ENCODE results near the gene RAP1A. TPM values are rescaled to one million over a fixed set of nuclear protein-coding genes. Genes with fewer than 3 reads are reported as not detected.

Gene RAP1A
- total RNA-seq, 1 experiment from 2014 or later = 33.2 TPM

GRCh38 chr1:111660204-111661150 is 40.9 kb downstream of the RAP1A start:
- peaks cover 9% of the 10 kb centered on the region for H3K4me1 Mint-ChIP-seq (ENCODE audit: low read depth, unreplicated experiment)
- intact Hi-C loops (cut with micrococcal nuclease; ENCODE audit: unreplicated experiment) = no loop called here
- no peak overlapping the region for H3K4me3 Mint-ChIP-seq (ENCODE audit: low read depth, unreplicated experiment)
- no peak for TF ChIP-seq CTCF (IDR thresholded peaks at IDR 0.05; ENCODE audit: unreplicated experiment)
- CTCF ChIA-PET = no interaction called here
- no peaks in the 10 kb centered on the region for H3K9me3 Mint-ChIP-seq (ENCODE audit: low read depth, unreplicated experiment)
- H3K27me3 Mint-ChIP-seq (ENCODE audit: unreplicated experiment) = no peaks in the 10 kb centered on the region
- no peak overlapping the region for H3K27ac Mint-ChIP-seq (ENCODE audit: unreplicated experiment)
- DNase-seq = no peak
- no TSS peak for BruUV-seq (replicated peaks)
- no peaks in the 10 kb centered on the region for H3K36me3 Mint-ChIP-seq (ENCODE audit: insufficient read depth, unreplicated experiment)

GRCh38 chr1:111664652-111665051 is 45.1 kb downstream of the RAP1A start:
- Mint-ChIP-seq H3K4me3 (ENCODE audit: low read depth, unreplicated experiment) (no peak overlapping the region), H3K27ac (ENCODE audit: unreplicated experiment) (no peak overlapping the region), H3K9me3 (ENCODE audit: low read depth, unreplicated experiment) (no peaks in the 10 kb centered on the region), H3K4me1 (ENCODE audit: low read depth, unreplicated experiment) (peaks cover 7% of the 10 kb centered on the region), H3K36me3 (ENCODE audit: insufficient read depth, unreplicated experiment) (no peaks in the 10 kb centered on the region), H3K27me3 (ENCODE audit: unreplicated experiment) (no peaks in the 10 kb centered on the region)
- no peak for TF ChIP-seq CTCF (IDR thresholded peaks at IDR 0.05; ENCODE audit: unreplicated experiment)
- intact Hi-C loops (cut with micrococcal nuclease; ENCODE audit: unreplicated experiment) = no loop called here
- BruUV-seq (replicated peaks) = no TSS peak
- no peak for DNase-seq
- CTCF ChIA-PET = no interaction called here

GRCh38 chr1:111665497-111665896 is 45.9 kb downstream of the RAP1A start:
- Mint-ChIP-seq H3K27me3 (ENCODE audit: unreplicated experiment) (no peaks in the 10 kb centered on the region), H3K9me3 (ENCODE audit: low read depth, unreplicated experiment) (no peaks in the 10 kb centered on the region), H3K4me1 (ENCODE audit: low read depth, unreplicated experiment) (peaks cover 8% of the 10 kb centered on the region), H3K27ac (ENCODE audit: unreplicated experiment) (no peak overlapping the region), H3K4me3 (ENCODE audit: low read depth, unreplicated experiment) (no peak overlapping the region), H3K36me3 (ENCODE audit: insufficient read depth, unreplicated experiment) (no peaks in the 10 kb centered on the region)
- no peak for TF ChIP-seq CTCF (IDR thresholded peaks at IDR 0.05; ENCODE audit: unreplicated experiment)
- DNase-seq = no peak
- no TSS peak for BruUV-seq (replicated peaks)
- intact Hi-C loops (cut with micrococcal nuclease; ENCODE audit: unreplicated experiment) = no loop called here
- CTCF ChIA-PET = no interaction called here

GRCh38 chr1:111666828-111667227 is 47.2 kb downstream of the RAP1A start:
- H3K27me3 Mint-ChIP-seq (ENCODE audit: unreplicated experiment) = no peaks in the 10 kb centered on the region
- TF ChIP-seq CTCF (IDR thresholded peaks at IDR 0.05; ENCODE audit: unreplicated experiment) = no peak
- no peaks in the 10 kb centered on the region for H3K36me3 Mint-ChIP-seq (ENCODE audit: insufficient read depth, unreplicated experiment)
- peaks cover 8% of the 10 kb centered on the region for H3K4me1 Mint-ChIP-seq (ENCODE audit: low read depth, unreplicated experiment)
- DNase-seq = no peak
- intact Hi-C loops (cut with micrococcal nuclease; ENCODE audit: unreplicated experiment) = no loop called here
- CTCF ChIA-PET = interaction anchor here (0.5 kb wide), 1 partner anchor 48 kb away, joined by 3 read pairs; no protein-coding TSS in a partner anchor
- H3K9me3 Mint-ChIP-seq (ENCODE audit: low read depth, unreplicated experiment) = no peaks in the 10 kb centered on the region
- no peak overlapping the region for H3K4me3 Mint-ChIP-seq (ENCODE audit: low read depth, unreplicated experiment)
- no TSS peak for BruUV-seq (replicated peaks)
- no peak overlapping the region for H3K27ac Mint-ChIP-seq (ENCODE audit: unreplicated experiment)
